B cell (primary cell): ENCODE measurements around the gene SAMD5. TPM values are rescaled to one million over a fixed set of nuclear protein-coding genes. Genes with fewer than 3 reads are reported as not detected.

ENCODE experiments used
- ATAC-seq: fragments of 200-7000 bp; cut with Tn5 transposase; one replicate; pipeline ENCODE4 v1.10.0; 2021; ENCODE audit warnings: low read depth, mild to moderate bottlenecking, moderate number of reproducible peaks, moderate library complexity
- CTCF ChIA-PET: fragments of 350-600 bp; sonication (Branson Sonifier 250); formaldehyde crosslinking; loops from one replicate; lab custom pipeline; 2021; ENCODE audit warnings: antibody characterized with exemption, inconsistent platforms; lab: Charles Lee
- POLR2A ChIA-PET: fragments of 350-600 bp; sonication (Branson Sonifier 250); formaldehyde crosslinking; loops from one replicate; lab custom pipeline; 2021; ENCODE audit warnings: antibody characterized with exemption; lab: Charles Lee
- DNase-seq: peaks from one replicate; pipeline ENCODE4 v3.0.0; 2013
- H2AFZ ChIP-seq: 2 replicates; pipeline ENCODE4 v1.6.1; 2012; ENCODE audit warnings: mild to moderate bottlenecking, low read depth, low read length; ENCODE audit not compliant: insufficient read depth, poor library complexity, severe bottlenecking
- H3K27ac ChIP-seq, 2 donors: 1 replicate in 1 of 2; 2 replicates in 1 of 2; pipeline ENCODE4 v1.5.1; 2012 to 2013; ENCODE audit warnings: low read length in 2 of 2, mild to moderate bottlenecking in 2 of 2, moderate library complexity in 1 of 2
- H3K27me3 ChIP-seq, 4 experiments: fragments of 200-600 bp in 1 of 4; sonication (generic) in 1 of 4; replicated peaks in 1 of 4; 1 replicate in 2 of 4; 2 replicates in 2 of 4; pipeline versions ENCODE4 v1.6.1 to v1.7.0; 2013 to 2016; ENCODE audit warnings: low read length in 3 of 4, mild to moderate bottlenecking in 2 of 4, mixed read lengths in 1 of 4, moderate library complexity in 1 of 4; ENCODE audit not compliant: insufficient read depth in 4 of 4, control insufficient read depth in 3 of 4; ENCODE audit errors: control extremely low read depth in 1 of 4
- H3K36me3 ChIP-seq, 2 experiments: replicated peaks in 1 of 2; 1 replicate in 1 of 2; 2 replicates in 1 of 2; pipeline versions ENCODE4 v1.6.1 to v1.7.1; 2013; ENCODE audit warnings: low read length in 1 of 2; ENCODE audit not compliant: insufficient read depth in 2 of 2, control insufficient read depth in 1 of 2; ENCODE audit errors: control extremely low read depth in 1 of 2, extremely low read depth in 1 of 2
- H3K4me1 ChIP-seq, 2 donors: fragments of 200-600 bp in 1 of 2; sonication (generic) in 1 of 2; 1 replicate in 1 of 2; 2 replicates in 1 of 2; pipeline versions ENCODE4 v1.5.1 to v1.6.1; 2013 to 2017; ENCODE audit warnings: low read length in 2 of 2; ENCODE audit not compliant: control insufficient read depth in 2 of 2, insufficient read depth in 2 of 2
- H3K4me2 ChIP-seq: replicated peaks from 2 replicates; pipeline ENCODE3; 2012; ENCODE audit warnings: mild to moderate bottlenecking, low read depth, low read length; ENCODE audit not compliant: poor library complexity, severe bottlenecking
- H3K4me3 ChIP-seq, 5 experiments: fragments of 200-600 bp in 1 of 5; sonication (generic) in 1 of 5; 1 replicate in 3 of 5; 2 replicates in 2 of 5; pipeline versions ENCODE4 v1.5.1 to v1.7.0; 2011 to 2016; ENCODE audit warnings: low read length in 4 of 5, mild to moderate bottlenecking in 4 of 5, low read depth in 2 of 5, control low read depth in 1 of 5, moderate library complexity in 1 of 5; ENCODE audit not compliant: insufficient read depth in 1 of 5; ENCODE audit errors: control extremely low read depth in 1 of 5, extremely low read depth in 1 of 5
- H3K79me2 ChIP-seq: fragments of 200-600 bp; sonication (generic); one replicate; pipeline ENCODE4 v1.6.0; 2016; ENCODE audit warnings: low read length; ENCODE audit not compliant: control insufficient read depth, insufficient read depth
- H3K9ac ChIP-seq: fragments of 200-600 bp; sonication (generic); 2 replicates; pipeline ENCODE4 v1.6.1; 2017; ENCODE audit warnings: mild to moderate bottlenecking, low read length, moderate library complexity
- H3K9me3 ChIP-seq, 3 donors: one replicate each; pipeline versions ENCODE4 v1.6.1 to v1.7.1; 2013; ENCODE audit warnings: low read length in 2 of 3; ENCODE audit not compliant: control insufficient read depth in 2 of 3, insufficient read depth in 1 of 3; ENCODE audit errors: control extremely low read depth in 1 of 3
- H4K20me1 ChIP-seq: 2 replicates; pipeline ENCODE4 v1.6.0; 2012; ENCODE audit warnings: mild to moderate bottlenecking, low read length; ENCODE audit not compliant: insufficient read depth, control insufficient read depth, poor library complexity, severe bottlenecking
- H3K27ac Mint-ChIP-seq: one replicate; pipeline ENCODE4 v1.8.0; 2021; ENCODE audit warnings: mixed read lengths
- H3K27me3 Mint-ChIP-seq: one replicate; pipeline ENCODE4 v1.8.0; 2021; ENCODE audit warnings: mixed read lengths
- H3K4me1 Mint-ChIP-seq: one replicate; pipeline ENCODE4 v1.8.0; 2021; ENCODE audit warnings: mixed read lengths
- H3K4me3 Mint-ChIP-seq: one replicate; pipeline ENCODE4 v1.8.0; 2021; ENCODE audit warnings: mixed read lengths
- H3K9me3 Mint-ChIP-seq: one replicate; pipeline ENCODE4 v1.8.0; 2022; ENCODE audit warnings: mixed read lengths; ENCODE audit not compliant: insufficient read depth
- CTCF ChIP-seq: fragments of 200-600 bp; IDR thresholded peaks from one replicate; pipeline ENCODE4 v1.8.0; 2022; ENCODE audit warnings: antibody characterized with exemption, mild to moderate bottlenecking
- EZH2 ChIP-seq: IDR thresholded peaks from 2 replicates; pipeline ENCODE4 v1.6.1; 2012; ENCODE audit warnings: borderline replicate concordance, low read depth, mild to moderate bottlenecking, moderate library complexity, low read length; ENCODE audit not compliant: insufficient read depth, poor library complexity, severe bottlenecking
- WGBS: methylation state at CpG from one replicate; pipeline ENCODE4 v1.1.5; 2013; ENCODE audit warnings: missing lambda C conversion rate; ENCODE audit not compliant: insufficient coverage; 5-methylcytosine and 5-hydroxymethylcytosine counted together
- intact Hi-C: fragments of 100-400 bp; cut with micrococcal nuclease; formaldehyde crosslinking; loops from one replicate; pipeline ENCODE4 v1.10.0; 2022
- polyA plus RNA-seq: library from polyadenylated mRNA; depleted of rRNA; stranded (reverse); fragments of >200 nt; gene quantifications from 2 replicates; pipeline ENCODE4 v1.2.3, GENCODE V29; 2012
- total RNA-seq, 2 donors: library from RNA; stranded (reverse); fragments of 120-200 nt in 1 of 2; gene quantifications; 1 replicate in 1 of 2; 2 replicates in 1 of 2; pipeline versions ENCODE4 v1.2.3 to v1.2.4, GENCODE V29; 2013 to 2022

SAMD5 gene
- total and polyA plus RNA-seq, 2 donors (not counting 1 experiment from before 2014, with no cell fraction given) = not detected

- Mint-ChIP-seq H3K27ac (no peak overlapping the region), H3K4me1 (peaks cover 22% of the 10 kb centered on the region), H3K9me3 (no peaks in the 10 kb centered on the region), H3K4me3 (no peak overlapping the region), H3K27me3 (peaks cover 61% of the 10 kb centered on the region)
- no peak overlapping the region for H3K9ac ChIP-seq
- H4K20me1 ChIP-seq = no peaks in the 10 kb centered on the region
- DNase-seq = no peak
- no peaks in the 10 kb centered on the region for H3K36me3 ChIP-seq
- ATAC-seq = no peak
- TF ChIP-seq CTCF = no peak
- TF ChIP-seq EZH2 = no peak
- H3K9me3 ChIP-seq = peaks cover 0 to 7% (median 0%) of the 10 kb centered on the region in 3 donors
- peaks cover 0 to 35% (median 26%) of the 10 kb centered on the region in 4 experiments for H3K27me3 ChIP-seq
- no peak overlapping the region for H2AFZ ChIP-seq
- peaks cover 11 to 13% of the 10 kb centered on the region in 2 donors for H3K4me1 ChIP-seq
- no peak overlapping the region for H3K4me2 ChIP-seq
- 93% methylated on average over 1 of the region's 2 CpGs for WGBS
- no peak overlapping the region for H3K4me3 ChIP-seq
- POLR2A ChIA-PET = no interaction called here
- CTCF ChIA-PET = no interaction called here
- intact Hi-C loops = no loop called here
- H3K27ac ChIP-seq = no peak overlapping the region
- H3K79me2 ChIP-seq = no peaks in the 10 kb centered on the region
Observed at GRCh38 chr6:147504848-147505247, 3.6 kb upstream of the SAMD5 start.

- ATAC-seq = no peak
- Mint-ChIP-seq H3K4me1 (peaks cover 22% of the 10 kb centered on the region), H3K4me3 (peak overlapping the region; percentile 74), H3K9me3 (no peaks in the 10 kb centered on the region), H3K27ac (no peak overlapping the region), H3K27me3 (peaks cover 59% of the 10 kb centered on the region)
- Histone ChIP-seq H4K20me1 (no peaks in the 10 kb centered on the region), H3K4me2 (peak overlapping the region; percentile 68), H3K9ac (no peak overlapping the region), H3K9me3 (peaks cover 0 to 7% (median 0%) of the 10 kb centered on the region in 3 donors), H2AFZ (no peak overlapping the region), H3K27ac (no peak overlapping the region), H3K27me3 (peaks cover 0 to 45% (median 34%) of the 10 kb centered on the region in 4 experiments), H3K4me3 (no peak overlapping the region), H3K4me1 (peaks cover 11 to 13% of the 10 kb centered on the region in 2 donors), H3K79me2 (no peaks in the 10 kb centered on the region), H3K36me3 (no peaks in the 10 kb centered on the region)
- TF ChIP-seq CTCF (no peak), EZH2 (no peak)
- WGBS = 1% methylated on average over 28 of the region's 30 CpGs
- CTCF ChIA-PET = no interaction called here
- POLR2A ChIA-PET = no interaction called here
- intact Hi-C loops = no loop called here
- no peak for DNase-seq
Observed at GRCh38 chr6:147506704-147507114, 1.8 kb upstream of the SAMD5 start.
